Glomerular endothelial cell (primary cell): ENCODE data around the gene CLGN. TPM values are rescaled to one million over a fixed set of nuclear protein-coding genes. Genes with fewer than 3 reads are reported as not detected.
"Not testable (repeated sequence)": the region's sequence is repeated elsewhere in the genome, so short reads cannot be mapped to it uniquely, and the experiment has no call there.

Experiments
- DNase-seq: peaks from one replicate; pipeline ENCODE4 v3.0.0-alpha.2; 2011; ENCODE audit warnings: low read depth, low spot score; ENCODE audit errors: extremely low read depth
- total RNA-seq: library from RNA; depleted of rRNA; stranded (reverse); fragments of >200 nt; gene quantifications from 2 replicates; pipeline ENCODE4 v1.2.3, GENCODE V29; 2015

Gene CLGN
- 1.2 and 7.6 TPM in 2 replicates for total RNA-seq

- no peak for DNase-seq
Observed at GRCh38 chr4:140427106-140427918, at the start of gene CLGN. TSS of gene CLGN (minus strand) at chr4:140427648. CDS start at chr4:140413078, 14,570 bp downstream.

GRCh38 chr4:140472156-140472555 lies 44.7 kb upstream of the CLGN start:
- DNase-seq: no peak

- no peak for DNase-seq
Observed at GRCh38 chr4:140469791-140470733, 42.6 kb upstream of the CLGN start.

GRCh38 chr4:140466146-140466545 lies 38.7 kb upstream of the CLGN start:
- no peak for DNase-seq

- no peak for DNase-seq
Observed at GRCh38 chr4:140463614-140464013, 36.2 kb upstream of the CLGN start.

- DNase-seq: no peak
Observed at GRCh38 chr4:140463182-140463581, 35.7 kb upstream of the CLGN start.

GRCh38 chr4:140450352-140450751 lies 22.9 kb upstream of the CLGN start:
- no peak for DNase-seq

- no peak for DNase-seq
Observed at GRCh38 chr4:140448830-140449229, 21.4 kb upstream of the CLGN start.

- no peak for DNase-seq
Observed at GRCh38 chr4:140448162-140448561, 20.7 kb upstream of the CLGN start.

- DNase-seq: not testable (repeated sequence)
Observed at GRCh38 chr4:140444347-140444746, 16.9 kb upstream of the CLGN start.

GRCh38 chr4:140439644-140440142 lies 12.2 kb upstream of the CLGN start:
- DNase-seq: no peak

- DNase-seq: no peak
Observed at GRCh38 chr4:140427919-140428471, 547 bp upstream of the CLGN start.

GRCh38 chr4:140426610-140427105 lies 790 bp downstream of the CLGN start:
- DNase-seq: no peak

- no peak for DNase-seq
Observed at GRCh38 chr4:140423106-140423505, 4.3 kb downstream of the CLGN start.

GRCh38 chr4:140413130-140413969 lies 14.1 kb downstream of the CLGN start:
- DNase-seq: not testable (repeated sequence)

GRCh38 chr4:140408974-140409373 lies 18.5 kb downstream of the CLGN start:
- DNase-seq: no peak

GRCh38 chr4:140406292-140406691 lies 21.2 kb downstream of the CLGN start:
- DNase-seq: no peak

GRCh38 chr4:140400111-140400510 lies 27.3 kb downstream of the CLGN start:
- no peak for DNase-seq

GRCh38 chr4:140395668-140396067 lies 31.8 kb downstream of the CLGN start:
- no peak for DNase-seq

- no peak for DNase-seq
Observed at GRCh38 chr4:140388015-140388414, 39.4 kb downstream of the CLGN start.
